MV-4-11 (cell line): Measurements from ENCODE around the gene TMEM256.

Experiments
- DNase-seq: peaks from one replicate; lab custom pipeline; 2025; lab: John Stamatoyannopoulos, UW

Gene TMEM256

DNA sequence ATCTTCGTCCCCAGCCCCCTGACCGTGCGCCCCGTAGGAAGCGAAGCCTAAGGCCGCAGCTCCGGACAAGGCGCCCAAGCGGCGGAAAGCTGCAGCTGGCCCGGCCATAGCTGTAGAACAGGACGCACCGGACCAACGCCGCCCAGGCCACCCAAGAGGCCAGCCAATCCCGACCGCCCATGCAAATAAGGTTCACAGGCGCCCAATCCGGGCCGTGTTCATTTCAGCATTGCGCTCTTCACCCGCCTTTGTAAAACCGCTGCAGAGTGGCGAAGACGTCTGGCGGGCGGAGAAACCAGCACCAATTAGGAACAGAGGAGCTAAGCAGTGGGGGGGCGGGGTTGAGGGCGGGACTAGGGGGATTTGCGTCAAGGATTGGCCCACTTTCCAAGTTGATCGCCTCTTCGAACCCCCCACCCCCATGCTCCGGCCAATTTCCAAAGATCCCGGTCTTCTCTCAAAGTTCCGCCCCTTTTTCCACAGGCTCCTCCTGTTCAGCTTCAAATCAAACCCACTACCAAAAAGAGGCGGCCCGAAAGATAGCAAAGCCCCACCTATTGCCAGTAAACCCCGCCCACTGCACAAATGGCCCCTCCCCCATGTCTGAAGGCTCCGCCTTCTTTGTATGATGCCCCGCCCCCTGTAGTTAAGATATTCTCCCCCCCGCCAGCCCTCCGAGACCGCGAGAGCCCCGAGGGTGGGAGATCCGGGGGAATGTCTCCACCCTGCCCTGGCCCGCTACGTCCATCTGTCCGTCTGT, at the start of gene TMEM256:
TSS of gene TMEM256 (minus strand) at position 121 of the 760 bp plus-strand sequence. CDS start at position 108, 13 bp downstream.
- peak; percentile 99 for DNase-seq

DNA sequence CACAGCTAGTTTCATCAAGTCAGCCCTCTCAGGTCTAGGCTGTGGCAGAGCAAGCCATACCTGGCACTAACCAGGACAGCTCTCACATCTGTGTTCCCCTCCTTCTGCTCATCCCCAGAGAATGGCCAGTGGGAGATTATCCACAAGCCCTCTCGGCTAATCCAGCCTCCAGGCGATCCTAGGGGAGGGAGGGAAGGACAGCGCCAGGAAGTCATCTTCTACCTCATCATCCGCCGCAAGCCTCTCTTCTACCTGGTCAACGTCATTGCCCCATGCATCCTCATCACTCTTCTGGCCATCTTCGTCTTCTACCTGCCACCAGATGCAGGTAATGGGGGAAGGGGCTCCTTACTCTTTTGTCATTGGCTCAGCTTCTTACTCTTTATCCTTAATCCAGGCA, 44.6 kb upstream of the TMEM256 start:
- DNase-seq, result no peak

- DNase-seq, result no peak
Observed at GRCh38 chr17:7445619-7445968, 41.7 kb upstream of the TMEM256 start.

- no peak for DNase-seq
Observed at GRCh38 chr17:7444682-7445618, 41.1 kb upstream of the TMEM256 start, which contains the start of gene CHRNB1. TSS of gene CHRNB1 (plus strand) at chr17:7445061. CDS start at chr17:7445128, 67 bp downstream.

DNA sequence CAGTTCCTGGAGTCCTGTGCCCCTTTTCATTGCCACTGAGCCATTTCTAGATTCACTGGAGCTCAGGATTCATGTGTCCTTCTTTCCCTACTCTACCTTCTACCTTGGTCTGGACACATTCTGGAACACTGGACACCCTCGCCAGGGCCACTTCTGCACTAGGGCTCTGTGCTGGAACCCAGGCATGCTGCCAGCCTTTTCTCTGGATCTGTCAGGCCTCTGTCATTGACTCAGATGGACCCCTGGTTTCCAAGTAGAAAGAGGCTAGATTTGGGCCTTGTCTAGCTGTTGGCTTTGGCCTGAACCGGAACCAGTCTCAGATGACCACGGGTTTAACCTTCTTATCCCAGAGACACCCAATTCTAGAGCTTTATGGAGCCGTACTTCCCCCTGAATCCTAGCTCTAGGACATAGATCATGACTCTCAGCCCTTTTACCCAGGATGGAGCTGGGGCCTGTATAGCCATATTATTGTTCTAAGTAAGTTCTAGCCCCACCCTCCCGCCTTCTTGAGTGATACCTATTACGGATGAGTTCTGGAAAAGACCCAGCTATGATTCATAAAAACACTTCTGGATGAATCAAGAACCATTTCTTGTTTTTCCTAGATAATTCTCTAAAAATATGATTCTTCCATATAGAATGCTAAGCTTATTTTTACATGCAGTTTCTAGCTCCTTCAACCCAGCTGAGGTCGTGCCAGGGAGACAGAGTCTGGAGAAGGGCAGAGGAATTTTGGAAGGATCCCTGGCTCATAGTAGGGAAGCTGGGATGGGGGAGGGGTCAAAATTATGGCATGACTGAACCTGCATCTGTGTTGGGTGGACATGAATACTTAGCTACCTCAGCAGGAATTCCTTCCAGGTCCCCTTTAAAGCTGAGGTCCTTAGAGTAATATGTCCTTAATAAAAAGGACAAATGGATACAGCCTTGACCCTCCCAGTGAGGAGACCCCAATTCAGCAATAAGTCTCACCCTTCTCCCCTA, 39.9 kb upstream of the TMEM256 start:
- DNase-seq, result no peak

DNA sequence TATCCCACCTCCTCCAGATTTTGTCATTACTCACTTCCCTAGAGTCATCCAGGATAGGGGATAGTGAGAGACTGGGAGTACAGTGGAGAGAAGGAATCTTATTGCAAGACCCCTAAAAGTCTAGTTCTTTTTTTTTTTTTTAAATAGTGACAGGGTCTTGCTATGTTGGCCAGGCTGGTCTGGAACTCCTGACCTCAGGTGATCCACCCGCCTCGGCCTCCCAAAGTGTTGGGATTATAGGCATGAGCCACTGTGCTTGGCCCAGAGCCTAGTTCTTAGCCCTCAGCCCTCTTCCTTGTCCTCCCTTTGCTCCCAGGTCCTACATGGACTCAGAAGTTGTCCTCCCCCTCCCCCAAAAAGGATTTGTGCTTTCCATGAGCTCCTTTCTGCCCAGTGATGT, 38.2 kb upstream of the TMEM256 start:
- no peak for DNase-seq

DNA sequence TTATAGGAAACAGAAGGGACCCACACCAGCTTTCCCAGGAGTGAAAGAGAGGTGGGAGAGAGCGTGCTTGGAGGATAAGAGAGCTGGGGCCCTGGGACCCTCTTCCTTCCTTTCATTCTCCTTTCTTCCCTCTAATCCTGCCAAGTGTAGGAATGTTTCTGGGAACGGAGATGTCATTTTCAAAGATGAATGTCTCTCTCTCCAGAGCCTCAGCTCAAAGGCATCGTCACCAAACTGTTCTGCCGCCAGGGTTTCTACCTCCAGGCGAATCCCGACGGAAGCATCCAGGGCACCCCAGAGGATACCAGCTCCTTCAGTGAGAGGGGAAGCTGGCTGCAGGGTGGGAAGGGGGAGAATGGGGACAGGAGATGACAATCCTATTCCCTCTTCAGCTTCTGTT, 37.4 kb upstream of the TMEM256 start:
- DNase-seq, result no peak

DNA sequence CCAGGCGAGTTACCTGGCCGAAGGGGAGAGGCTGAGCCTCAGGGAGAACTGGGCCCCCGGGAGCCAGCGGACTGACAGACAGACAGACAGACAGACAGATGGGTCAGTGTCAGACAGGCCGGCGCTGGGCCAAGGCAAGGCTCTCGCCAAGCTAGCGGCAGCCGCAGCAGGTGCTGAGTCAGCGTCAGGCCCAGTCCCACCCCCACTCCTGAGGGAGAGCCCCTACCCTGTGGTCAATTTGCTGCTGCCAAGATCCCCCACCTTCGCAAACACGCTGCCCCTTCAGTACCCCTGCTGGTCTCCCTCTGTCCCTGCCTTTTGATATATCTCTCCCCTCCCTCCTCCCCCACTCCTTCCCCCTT, 36.9 kb upstream of the TMEM256 start:
- DNase-seq, result no peak

GRCh38 chr17:7440113-7440833, 36.4 kb upstream of the TMEM256 start:
- no peak for DNase-seq

DNA sequence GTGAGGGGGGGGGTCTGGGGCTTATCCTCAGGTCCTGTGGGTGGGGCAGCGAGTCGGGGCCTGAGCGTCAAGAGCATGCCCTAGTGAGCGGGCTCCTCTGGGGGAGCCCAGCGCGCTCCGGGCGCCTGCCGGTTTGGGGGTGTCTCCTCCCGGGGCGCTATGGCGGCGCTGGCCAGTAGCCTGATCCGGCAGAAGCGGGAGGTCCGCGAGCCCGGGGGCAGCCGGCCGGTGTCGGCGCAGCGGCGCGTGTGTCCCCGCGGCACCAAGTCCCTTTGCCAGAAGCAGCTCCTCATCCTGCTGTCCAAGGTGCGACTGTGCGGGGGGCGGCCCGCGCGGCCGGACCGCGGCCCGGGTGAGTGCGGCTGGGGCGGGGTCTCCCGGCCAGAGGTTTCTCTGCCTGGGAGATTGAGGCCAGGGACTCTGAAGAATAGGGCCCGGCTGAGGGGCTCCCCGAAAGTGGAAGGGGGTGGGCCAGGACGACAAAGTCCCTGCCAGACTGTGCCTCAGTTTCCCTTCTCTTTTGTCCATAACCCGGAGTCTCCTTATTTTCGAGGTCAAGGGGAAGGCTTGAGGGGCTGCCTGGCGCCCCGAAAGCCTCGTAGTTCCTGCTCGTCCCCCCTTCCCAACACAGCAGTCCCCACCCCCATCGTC, 35.7 kb upstream of the TMEM256 start, which contains the start of gene FGF11:
TSS of gene FGF11 (plus strand) at position 51 of the 651 bp plus-strand sequence. CDS start at position 160, 109 bp downstream.
- DNase-seq, result no peak

- DNase-seq, result no peak
Observed at GRCh38 chr17:7438656-7439460, 35.0 kb upstream of the TMEM256 start.

DNA sequence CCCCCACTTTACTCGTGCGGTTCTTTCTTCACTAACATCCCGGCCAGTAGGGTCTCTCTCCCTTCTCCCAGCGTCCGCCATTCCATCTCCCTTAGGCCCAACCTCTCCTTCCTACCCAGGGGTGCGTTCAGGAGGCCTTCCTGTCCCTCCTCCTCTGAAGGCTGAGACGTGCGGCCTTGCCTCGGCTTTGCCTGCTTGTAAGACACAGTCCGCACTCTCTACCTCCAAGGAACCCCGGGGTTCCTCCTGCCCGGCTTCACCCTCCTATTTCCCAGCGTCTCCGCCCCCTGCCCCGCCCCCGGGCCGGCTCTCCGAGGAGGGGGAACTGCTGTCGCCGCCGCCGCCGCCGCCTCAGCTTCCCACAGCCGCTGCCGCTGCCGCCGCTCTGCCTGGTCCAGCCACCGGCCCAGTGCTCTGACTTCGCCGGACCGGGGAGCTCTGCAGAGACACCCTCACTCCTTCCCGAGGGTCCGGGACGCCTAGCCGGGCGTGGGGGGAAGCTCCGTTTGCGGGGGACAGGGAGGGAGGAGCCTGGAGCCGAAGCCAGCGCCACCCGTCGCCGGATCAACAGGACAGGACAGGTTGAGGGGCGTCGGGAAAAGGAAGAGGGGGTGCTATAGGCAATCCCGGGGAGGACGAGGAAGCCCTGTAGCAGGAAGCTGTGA, 34.2 kb upstream of the TMEM256 start:
- DNase-seq, result peak; percentile 41

GRCh38 chr17:7437369-7437863, 33.5 kb upstream of the TMEM256 start:
- no peak for DNase-seq

DNA sequence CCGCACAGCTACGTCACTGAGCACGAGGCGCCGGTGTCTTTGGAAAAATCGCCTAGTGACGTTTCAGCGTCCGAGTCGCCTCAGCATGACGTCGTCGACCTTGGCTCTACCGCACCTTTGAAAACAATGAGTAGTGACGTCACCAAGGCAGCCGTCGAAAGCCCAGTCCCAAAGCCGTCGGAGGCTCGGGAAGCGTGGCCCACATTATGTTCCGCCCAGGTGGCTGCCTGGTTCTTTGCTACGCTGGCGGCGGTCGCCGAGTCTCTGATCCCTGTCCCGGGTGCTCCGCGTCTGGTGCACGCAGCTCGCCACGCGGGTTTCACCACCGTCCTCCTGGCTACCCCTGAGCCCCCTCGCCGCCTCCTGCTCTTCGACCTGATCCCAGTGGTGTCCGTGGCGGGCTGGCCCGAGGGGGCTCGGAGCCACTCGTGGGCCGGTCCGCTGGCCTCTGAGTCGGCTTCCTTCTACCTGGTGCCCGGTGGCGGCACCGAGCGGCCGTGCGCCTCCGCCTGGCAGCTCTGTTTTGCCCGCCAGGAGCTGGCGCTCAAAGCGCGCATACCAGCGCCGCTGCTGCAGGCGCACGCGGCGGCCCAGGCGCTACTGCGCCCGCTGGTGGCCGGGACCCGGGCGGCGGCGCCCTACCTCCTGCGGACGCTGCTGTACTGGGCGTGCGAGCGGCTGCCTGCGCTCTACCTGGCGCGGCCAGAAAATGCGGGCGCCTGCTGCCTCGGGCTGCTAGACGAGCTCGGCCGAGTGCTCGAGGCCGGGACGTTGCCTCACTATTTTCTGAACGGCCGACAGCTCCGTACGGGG, 32.9 kb upstream of the TMEM256 start:
- peak; percentile 74 for DNase-seq

GRCh38 chr17:7435676-7436555, 32.0 kb upstream of the TMEM256 start:
- peak; percentile 69 for DNase-seq

- no peak for DNase-seq
Observed at GRCh38 chr17:7432296-7432695, 28.4 kb upstream of the TMEM256 start.

- no peak for DNase-seq
Observed at GRCh38 chr17:7431231-7431630, 27.3 kb upstream of the TMEM256 start.
